Large intestine (tissue), 3 donors: ENCODE measurements around the gene TENM4. TPM values are rescaled to one million over a fixed set of nuclear protein-coding genes. Genes with fewer than 3 reads are reported as not detected.

Experiments used
- DNase-seq, 2 donors: peaks; one replicate each; pipeline versions ENCODE4 v3.0.0 to v3.0.0-alpha.2; 2013
- H3K27ac ChIP-seq: one replicate; pipeline ENCODE4 v1.5.1; 2013; ENCODE audit warnings: low read length
- H3K27me3 ChIP-seq: 2 replicates; pipeline ENCODE4 v1.6.1; 2013; ENCODE audit warnings: low read length; ENCODE audit not compliant: control insufficient read depth, insufficient read depth
- H3K36me3 ChIP-seq: 2 replicates; pipeline ENCODE4 v1.6.1; 2013; ENCODE audit warnings: low read length; ENCODE audit not compliant: control insufficient read depth, insufficient read depth
- H3K4me1 ChIP-seq: one replicate; pipeline ENCODE4 v1.6.1; 2013; ENCODE audit warnings: low read length; ENCODE audit not compliant: control insufficient read depth, insufficient read depth
- H3K4me3 ChIP-seq: one replicate; pipeline ENCODE4 v1.5.1; 2013; ENCODE audit warnings: low read length
- H3K9me3 ChIP-seq: one replicate; pipeline ENCODE4 v1.6.1; 2013; ENCODE audit warnings: mild to moderate bottlenecking, low read depth, low read length, moderate library complexity; ENCODE audit not compliant: control insufficient read depth
- WGBS: methylation state at CpG from one replicate; pipeline ENCODE4 v1.1.5; 2013; ENCODE audit warnings: low lambda C conversion rate; ENCODE audit not compliant: insufficient coverage; 5-methylcytosine and 5-hydroxymethylcytosine counted together
- polyA plus RNA-seq: library from polyadenylated mRNA; unstranded; fragments of 120-200 nt; gene quantifications from one replicate; pipeline ENCODE4 v1.2.1, GENCODE V29; 2013

Gene TENM4
- polyA plus RNA-seq, 1 donor, result 2.1 TPM

- H3K4me3 ChIP-seq, result no peak overlapping the region
- no CpG with 5 or more reads among the region's 3 CpGs for WGBS
- H3K9me3 ChIP-seq, result no peaks in the 10 kb centered on the region
- no peaks in the 10 kb centered on the region for H3K36me3 ChIP-seq
- H3K27me3 ChIP-seq, result no peaks in the 10 kb centered on the region
- H3K27ac ChIP-seq, result no peak overlapping the region
- no peaks in the 10 kb centered on the region for H3K4me1 ChIP-seq
- DNase-seq, result no peak
These were observed 272.2 kb downstream of the TENM4 start for GRCh38 chr11:79168530-79169110.

- H3K27ac ChIP-seq, result no peak overlapping the region
- H3K4me1 ChIP-seq, result no peaks in the 10 kb centered on the region
- no CpG with 5 or more reads among the region's 3 CpGs for WGBS
- no peaks in the 10 kb centered on the region for H3K9me3 ChIP-seq
- H3K4me3 ChIP-seq, result no peak overlapping the region
- no peaks in the 10 kb centered on the region for H3K27me3 ChIP-seq
- no peaks in the 10 kb centered on the region for H3K36me3 ChIP-seq
- DNase-seq, result no peak
These were observed 273.2 kb downstream of the TENM4 start for GRCh38 chr11:79167510-79168188.

GRCh38 chr11:79165908-79166307, 274.9 kb downstream of the TENM4 start:
- 100% methylated on average over 1 of the region's 2 CpGs for WGBS
- Histone ChIP-seq H3K4me1 (no peaks in the 10 kb centered on the region), H3K4me3 (no peak overlapping the region), H3K9me3 (no peaks in the 10 kb centered on the region), H3K27me3 (no peaks in the 10 kb centered on the region), H3K27ac (no peak overlapping the region), H3K36me3 (no peaks in the 10 kb centered on the region)
- DNase-seq, result no peak

GRCh38 chr11:79160791-79161403, 279.9 kb downstream of the TENM4 start:
- no peaks in the 10 kb centered on the region for H3K9me3 ChIP-seq
- 100% methylated on average over 2 of the region's 5 CpGs for WGBS
- no peaks in the 10 kb centered on the region for H3K36me3 ChIP-seq
- DNase-seq, result no peak
- H3K27ac ChIP-seq, result no peak overlapping the region
- H3K27me3 ChIP-seq, result peaks cover 3% of the 10 kb centered on the region
- H3K4me1 ChIP-seq, result no peaks in the 10 kb centered on the region
- H3K4me3 ChIP-seq, result no peak overlapping the region

GRCh38 chr11:79159657-79160450, 281.0 kb downstream of the TENM4 start:
- Histone ChIP-seq H3K9me3 (no peaks in the 10 kb centered on the region), H3K4me1 (no peaks in the 10 kb centered on the region), H3K27ac (no peak overlapping the region), H3K27me3 (peaks cover 3% of the 10 kb centered on the region), H3K36me3 (no peaks in the 10 kb centered on the region), H3K4me3 (no peak overlapping the region)
- no peak for DNase-seq
- WGBS, result 70% methylated on average over 3 of the region's 6 CpGs

GRCh38 chr11:79157738-79158137, 283.1 kb downstream of the TENM4 start:
- Histone ChIP-seq H3K27me3 (peaks cover 3% of the 10 kb centered on the region), H3K9me3 (no peaks in the 10 kb centered on the region), H3K4me3 (no peak overlapping the region), H3K27ac (no peak overlapping the region), H3K4me1 (no peaks in the 10 kb centered on the region), H3K36me3 (no peaks in the 10 kb centered on the region)
- DNase-seq, result no peak
- no CpG with 5 or more reads among the region's 4 CpGs for WGBS

- DNase-seq, result no peak
- no peak overlapping the region for H3K4me3 ChIP-seq
- WGBS, result no CpG with 5 or more reads among the region's 6 CpGs
These were observed 284.8 kb downstream of the TENM4 start for GRCh38 chr11:79156031-79156430.

GRCh38 chr11:79155237-79155636, 285.6 kb downstream of the TENM4 start:
- H3K9me3 ChIP-seq, result no peaks in the 10 kb centered on the region
- WGBS, result no CpG with 5 or more reads among the region's 3 CpGs

More at GRCh38 chr11:79156031-79156430, 284.8 kb downstream of the TENM4 start:
- peaks cover 3% of the 10 kb centered on the region for H3K27me3 ChIP-seq
- no peak overlapping the region for H3K27ac ChIP-seq
- no peaks in the 10 kb centered on the region for H3K4me1 ChIP-seq
- H3K9me3 ChIP-seq, result no peaks in the 10 kb centered on the region
- no peaks in the 10 kb centered on the region for H3K36me3 ChIP-seq

GRCh38 chr11:79152511-79152910, 288.3 kb downstream of the TENM4 start:
- no peak overlapping the region for H3K4me3 ChIP-seq
- no peaks in the 10 kb centered on the region for H3K36me3 ChIP-seq
- DNase-seq, result no peak
- no peaks in the 10 kb centered on the region for H3K27me3 ChIP-seq
- no peak overlapping the region for H3K27ac ChIP-seq
- no peaks in the 10 kb centered on the region for H3K4me1 ChIP-seq
- no CpG with 5 or more reads among the region's 4 CpGs for WGBS
- H3K9me3 ChIP-seq, result no peaks in the 10 kb centered on the region

More at GRCh38 chr11:79155237-79155636, 285.6 kb downstream of the TENM4 start:
- H3K27me3 ChIP-seq, result peaks cover 3% of the 10 kb centered on the region
- no peaks in the 10 kb centered on the region for H3K36me3 ChIP-seq
- H3K27ac ChIP-seq, result no peak overlapping the region
- no peak for DNase-seq
- H3K4me3 ChIP-seq, result no peak overlapping the region
- no peaks in the 10 kb centered on the region for H3K4me1 ChIP-seq

- Histone ChIP-seq H3K27me3 (no peaks in the 10 kb centered on the region), H3K9me3 (no peaks in the 10 kb centered on the region), H3K27ac (no peak overlapping the region), H3K36me3 (no peaks in the 10 kb centered on the region), H3K4me1 (no peaks in the 10 kb centered on the region), H3K4me3 (no peak overlapping the region)
- no CpG with 5 or more reads among the region's 3 CpGs for WGBS
- DNase-seq, result no peak
These were observed 289.4 kb downstream of the TENM4 start for GRCh38 chr11:79151396-79151795.
